Ramos (cell line): ENCODE data around the gene TTC7B.

Experiments
- in situ Hi-C: fragments of 300-500 bp; cut with MboI; formaldehyde crosslinking; loops from one replicate; pipeline ENCODE4 v1.14.3; 2022; ENCODE audit warnings: low sequenced_read_pairs; ENCODE audit not compliant: unreplicated experiment

The TTC7B gene

DNA sequence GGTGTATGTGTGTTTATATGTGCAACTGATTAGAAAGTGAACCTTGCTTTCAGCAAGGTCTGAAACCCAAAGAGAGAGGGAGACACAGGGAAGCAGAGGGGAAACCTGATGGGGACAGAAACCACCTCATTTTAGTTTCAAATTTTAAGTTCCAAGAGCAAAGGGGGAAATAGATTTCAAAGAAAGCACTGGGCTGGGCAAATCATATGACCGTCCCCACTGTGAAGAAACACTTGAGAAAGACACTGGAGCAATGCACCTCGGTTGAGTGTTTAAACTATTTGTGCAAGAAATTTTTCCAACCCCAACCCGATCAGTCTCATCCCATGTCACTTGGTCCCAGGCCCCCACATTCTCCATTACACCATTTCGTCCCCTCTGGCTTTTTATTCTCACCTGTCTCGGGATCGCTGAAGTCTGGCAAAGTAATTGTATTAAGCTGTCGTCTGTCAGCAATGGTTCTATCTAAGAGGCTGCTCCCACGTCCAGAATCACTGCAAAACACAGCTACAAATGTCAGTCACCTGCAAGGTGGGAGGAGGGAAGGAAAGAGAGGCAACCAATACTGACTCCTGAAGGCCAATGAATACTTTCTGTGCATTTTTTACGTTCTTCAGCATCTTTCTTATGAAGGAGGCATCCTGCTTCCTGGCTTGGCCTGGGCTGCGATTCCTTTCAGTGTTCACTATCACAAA, 205.7 kb downstream of the TTC7B start:
- in situ Hi-C loops, result no loop called here

DNA sequence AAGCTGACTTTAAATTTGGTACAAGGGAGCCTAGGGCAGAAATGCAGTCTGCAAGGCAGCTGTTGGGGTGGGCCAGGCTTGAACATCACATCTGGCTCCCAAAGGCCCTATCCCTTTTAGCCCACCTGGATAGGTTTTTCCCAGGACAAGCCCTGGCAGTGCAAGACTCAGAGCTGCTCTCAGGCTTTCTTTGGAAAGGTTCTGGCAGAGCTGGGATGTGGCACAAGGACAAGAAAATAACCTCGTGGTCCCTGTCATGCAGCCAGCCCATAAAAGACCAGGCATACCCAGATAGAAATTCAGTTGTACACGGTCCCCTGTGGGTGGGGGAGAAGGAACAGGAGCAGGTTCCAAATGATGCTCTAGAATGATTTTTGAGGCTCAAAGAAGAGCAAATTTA, 206.9 kb downstream of the TTC7B start:
- in situ Hi-C loops, result no loop called here

GRCh38 chr14:90608929-90609341, 207.3 kb downstream of the TTC7B start:
- in situ Hi-C loops, result no loop called here

DNA sequence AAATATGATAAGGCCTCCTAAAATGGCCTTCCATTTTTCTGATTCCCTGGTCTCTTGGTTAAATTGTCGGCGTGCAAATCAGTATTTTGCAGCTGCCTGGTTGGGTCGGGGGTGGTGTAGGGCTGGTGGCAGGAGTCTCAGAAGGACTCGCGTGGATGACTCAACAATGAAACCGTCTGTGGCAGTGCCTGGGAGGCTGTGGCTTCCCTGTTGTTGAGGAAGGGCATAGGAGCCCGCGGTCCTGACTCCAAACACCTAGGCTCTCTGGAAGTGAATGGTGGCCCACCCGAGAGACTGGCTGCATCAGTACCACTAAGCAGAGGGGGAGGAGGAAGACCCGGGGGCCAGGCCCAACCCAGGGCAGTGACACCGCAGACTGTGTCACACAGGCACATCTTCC, 207.9 kb downstream of the TTC7B start:
- in situ Hi-C loops, result no loop called here

- in situ Hi-C loops, result no loop called here
Measured at GRCh38 chr14:90607141-90607540, 209.1 kb downstream of the TTC7B start.

GRCh38 chr14:90606434-90606833, 209.8 kb downstream of the TTC7B start:
- in situ Hi-C loops, result no loop called here

GRCh38 chr14:90605430-90605829, 210.8 kb downstream of the TTC7B start:
- in situ Hi-C loops, result no loop called here

GRCh38 chr14:90604356-90604755, 211.9 kb downstream of the TTC7B start:
- in situ Hi-C loops, result no loop called here

GRCh38 chr14:90603841-90604240, 212.4 kb downstream of the TTC7B start:
- in situ Hi-C loops, result no loop called here

DNA sequence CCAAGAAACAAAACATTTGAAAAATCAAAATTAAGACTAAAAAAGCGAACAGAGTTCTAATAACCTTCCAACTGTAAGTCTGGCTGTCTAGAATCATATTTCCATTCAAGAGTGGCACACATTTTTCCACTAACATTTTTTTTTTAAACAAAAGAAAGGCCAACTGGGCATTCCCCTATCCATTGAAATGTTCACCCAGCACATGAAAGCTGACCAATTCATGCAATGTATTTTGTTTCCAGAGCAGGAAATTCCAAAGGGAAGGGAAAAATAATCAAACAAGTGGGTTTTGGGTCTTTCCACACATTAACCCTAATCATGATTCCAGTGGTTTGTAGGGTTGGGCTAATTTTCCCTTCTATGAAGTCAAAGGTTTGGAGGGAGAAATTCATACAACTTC, 212.9 kb downstream of the TTC7B start:
- in situ Hi-C loops, result no loop called here

- in situ Hi-C loops, result no loop called here
Measured at GRCh38 chr14:90602088-90602687, 214.0 kb downstream of the TTC7B start.

DNA sequence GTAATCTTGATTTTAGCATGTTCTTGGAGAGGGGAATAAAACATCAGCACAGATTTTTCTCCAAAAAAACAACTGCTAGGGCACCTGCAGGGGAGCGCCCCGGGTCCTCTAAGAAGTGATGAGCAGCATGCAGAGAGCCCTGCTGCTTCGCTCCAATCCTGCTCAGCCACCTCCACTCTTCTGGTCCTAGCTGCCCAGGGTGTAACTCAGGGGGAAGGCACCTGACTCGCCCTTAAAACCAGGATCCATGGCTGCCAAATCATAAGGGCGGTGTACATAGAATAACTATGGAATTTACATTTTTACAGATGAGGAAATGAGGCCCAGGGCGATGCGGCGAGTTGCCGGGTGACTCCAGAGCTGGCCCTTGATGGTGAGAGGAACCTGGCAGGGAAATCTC, 214.7 kb downstream of the TTC7B start:
- in situ Hi-C loops, result no loop called here

- in situ Hi-C loops, result no loop called here
Measured at GRCh38 chr14:90600619-90601018, 215.6 kb downstream of the TTC7B start.

- in situ Hi-C loops, result no loop called here
Measured at GRCh38 chr14:90599748-90600507, 216.3 kb downstream of the TTC7B start.

DNA sequence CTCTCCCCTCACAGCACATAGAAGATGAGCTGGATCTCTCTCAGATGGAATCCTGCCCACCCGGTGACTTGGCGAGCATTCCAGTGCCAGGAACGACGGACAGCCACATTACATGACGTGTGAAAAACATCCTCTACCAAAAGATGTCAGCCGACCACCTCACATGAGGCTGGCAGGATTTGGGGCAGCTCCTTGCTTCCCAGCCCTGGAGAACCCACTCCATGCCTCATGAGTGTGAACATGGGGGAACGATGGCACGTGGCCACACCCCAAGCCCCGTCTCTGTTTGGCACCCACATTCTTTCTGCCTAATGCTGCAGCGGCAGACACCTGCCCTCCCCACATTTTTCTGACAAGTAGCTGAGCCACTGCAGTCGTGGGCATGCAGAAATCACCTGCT, 216.9 kb downstream of the TTC7B start:
- in situ Hi-C loops, result no loop called here

DNA sequence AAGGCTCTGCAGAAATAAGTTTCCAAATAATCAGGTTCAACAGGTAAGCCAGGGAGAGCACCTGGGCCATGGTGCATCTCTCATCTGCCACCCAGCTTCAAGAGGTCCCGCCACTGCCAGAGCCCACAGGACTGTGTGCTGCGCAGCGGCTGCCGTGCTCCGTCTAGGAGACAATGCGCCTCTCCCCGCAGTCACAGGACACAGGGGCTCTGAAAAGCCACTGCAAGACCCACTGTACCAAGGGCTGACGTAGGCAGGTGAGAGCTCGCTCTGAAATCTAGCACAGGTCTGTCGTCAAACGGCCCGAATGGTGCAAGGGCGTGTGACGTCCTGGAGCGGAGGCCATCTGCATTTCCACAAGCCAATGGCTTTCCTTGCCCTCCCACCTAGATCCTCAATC, 218.3 kb downstream of the TTC7B start:
- in situ Hi-C loops, result no loop called here

GRCh38 chr14:90596733-90597132, 219.5 kb downstream of the TTC7B start:
- in situ Hi-C loops, result no loop called here

DNA sequence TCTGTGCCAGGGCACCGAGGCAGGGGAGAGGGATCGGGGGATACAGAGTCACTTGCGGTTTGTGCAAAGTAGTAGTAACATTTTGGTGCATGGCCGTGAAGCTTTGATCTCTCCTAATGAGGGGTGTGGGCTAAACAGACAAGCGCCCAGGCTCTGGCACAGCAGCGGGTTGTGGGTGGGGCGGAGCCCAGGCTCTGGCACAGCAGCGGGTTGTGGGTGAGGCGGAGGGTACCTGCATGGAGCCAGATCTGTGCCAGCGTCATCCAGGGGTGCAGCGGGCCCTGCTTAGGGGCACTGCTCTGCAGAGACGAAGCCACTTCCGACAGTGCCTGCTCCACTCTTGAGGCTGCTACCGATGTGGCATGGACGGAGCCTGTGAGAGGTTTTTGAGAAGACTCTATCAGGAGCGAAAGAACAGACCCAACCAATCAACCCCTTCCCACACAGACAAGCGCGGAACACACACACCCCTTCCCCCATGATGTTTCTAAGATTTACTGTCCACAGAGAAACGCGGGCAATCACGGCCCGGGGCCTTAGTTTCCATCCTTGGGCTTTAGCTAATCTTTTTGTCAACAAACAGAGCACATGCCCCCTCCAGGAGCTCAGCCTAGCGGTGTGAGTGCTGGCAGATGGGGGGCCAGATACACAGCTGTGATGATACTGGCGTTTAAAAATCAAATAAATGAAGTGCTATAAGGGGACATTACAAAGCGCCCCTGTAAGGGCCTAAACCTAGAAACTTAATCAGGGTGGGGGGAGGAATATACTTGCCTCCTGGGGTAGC, 222.8 kb downstream of the TTC7B start:
- in situ Hi-C loops, result no loop called here

GRCh38 chr14:90592655-90593054, 223.6 kb downstream of the TTC7B start:
- in situ Hi-C loops, result no loop called here

GRCh38 chr14:90587918-90588317, 228.3 kb downstream of the TTC7B start:
- in situ Hi-C loops, result no loop called here
